K562 (cell line): ENCODE results near the gene NPAS2. TPM values are rescaled to one million over a fixed set of nuclear protein-coding genes. Genes with fewer than 3 reads are reported as not detected.

Source experiments
- ATAC-seq: fragments of 200-7000 bp; cut with Tn5 transposase; 3 replicates; pipeline ENCODE4 v1.9.1; 2020; ENCODE audit warnings: moderate library complexity
- BruUV-seq: library from RNA; stranded (reverse); fragments of 400-500 nt; replicated peaks from 2 replicates; lab custom pipeline; 2021; lab: Mats Ljungman, UMichigan
- CTCF ChIA-PET: fragments of 300-600 bp; formaldehyde crosslinking; extraction: SDS; loops from one replicate; lab custom pipeline; 2021; ENCODE audit warnings: low intra/inter-chr PET ratio; lab: Yijun Ruan, JAX
- POLR2A ChIA-PET: fragments of 300-600, 350-650 bp; sonication (Branson Sonifier 250); formaldehyde crosslinking; extraction: SDS; loops from one replicate; lab custom pipeline; 2021; ENCODE audit warnings: antibody characterized with exemption, inconsistent platforms; lab: Yijun Ruan, JAX
- DNase-seq, 4 experiments: peaks; one replicate each; pipeline versions ENCODE4 v3.0.0 to v3.0.0-alpha.2; 2011 to 2018; ENCODE audit warnings: low spot score in 3 of 4, mixed read lengths in 3 of 4; ENCODE audit errors: extremely low read depth in 1 of 4
- FAIRE-seq: peaks from 2 replicates; lab custom pipeline; 2011; peaks lifted over from hg19 to GRCh38; lab: Jason Lieb, UNC
- H2AFZ ChIP-seq: 2 replicates; pipeline ENCODE4 v1.6.0; 2011; ENCODE audit warnings: low read depth, low read length, control low read depth, inconsistent platforms
- H3K27ac ChIP-seq: fragments of 200-600 bp; 3 replicates; pipeline ENCODE4 v1.8.0; 2011; ENCODE audit warnings: low read depth, mild to moderate bottlenecking, control low read depth, inconsistent platforms, low read length, moderate library complexity, mixed read lengths; ENCODE audit errors: extremely low read depth
- H3K27me3 ChIP-seq, 2 experiments: fragments of 300-600 bp in 1 of 2; 2 replicates in 1 of 2; 3 replicates in 1 of 2; pipeline versions ENCODE4 v1.6.0 to v1.8.0; 2011; ENCODE audit warnings: inconsistent platforms in 2 of 2, low read length in 2 of 2, mild to moderate bottlenecking in 1 of 2, mixed read lengths in 1 of 2, moderate library complexity in 1 of 2; ENCODE audit not compliant: control insufficient read depth in 2 of 2, insufficient read depth in 2 of 2
- H3K36me3 ChIP-seq: fragments of 300-600 bp; 3 replicates; pipeline ENCODE4 v1.8.0; 2011; ENCODE audit warnings: mild to moderate bottlenecking, low read length, inconsistent platforms; ENCODE audit not compliant: control insufficient read depth, insufficient read depth
- H3K4me1 ChIP-seq, 2 experiments: fragments of 200-600 bp in 1 of 2; replicated peaks in 1 of 2; 2 replicates in 1 of 2; 3 replicates in 1 of 2; pipeline versions ENCODE4 v1.5.1 to v1.8.0; 2011; ENCODE audit warnings: inconsistent platforms in 2 of 2, low read length in 2 of 2, mild to moderate bottlenecking in 1 of 2, mixed read lengths in 1 of 2, moderate library complexity in 1 of 2; ENCODE audit not compliant: control insufficient read depth in 2 of 2, insufficient read depth in 2 of 2
- H3K4me2 ChIP-seq: 2 replicates; pipeline ENCODE4 v1.6.1; 2011; ENCODE audit warnings: low read length, control low read depth, inconsistent platforms, mixed read lengths; ENCODE audit not compliant: insufficient read depth
- H3K4me3 ChIP-seq: fragments of 200-600 bp; sonication (generic), shearing (Covaris generic); 2 replicates; pipeline ENCODE4 v1.5.1; 2016; ENCODE audit warnings: control low read depth, inconsistent platforms
- H3K79me2 ChIP-seq: fragments of 200-600 bp; 3 replicates; pipeline ENCODE4 v1.8.0; 2011; ENCODE audit warnings: low read length, inconsistent platforms; ENCODE audit not compliant: control insufficient read depth, insufficient read depth
- H3K9ac ChIP-seq, 2 experiments: 2 replicates each; pipeline versions ENCODE4 v1.6.0 to v1.6.1; 2011; ENCODE audit warnings: low read depth in 2 of 2, low read length in 2 of 2, control low read depth in 1 of 2, inconsistent platforms in 1 of 2, mild to moderate bottlenecking in 1 of 2, mixed read lengths in 1 of 2; ENCODE audit not compliant: insufficient read depth in 1 of 2
- H3K9me1 ChIP-seq: one replicate; pipeline ENCODE4 v1.6.0; 2011; ENCODE audit warnings: inconsistent platforms, mild to moderate bottlenecking, low read length, moderate library complexity; ENCODE audit not compliant: control insufficient read depth, insufficient read depth
- H3K9me3 ChIP-seq: replicated peaks from 2 replicates; pipeline ENCODE4 v1.5.1; 2011; ENCODE audit warnings: low read depth, low read length, inconsistent platforms; ENCODE audit not compliant: control insufficient read depth, insufficient read depth
- H4K20me1 ChIP-seq: replicated peaks from 2 replicates; pipeline ENCODE4 v1.6.1; 2011; ENCODE audit warnings: low read length, inconsistent platforms, mixed read lengths; ENCODE audit not compliant: control insufficient read depth, insufficient read depth
- EP300 ChIP-seq: IDR thresholded peaks from 2 replicates; pipeline ENCODE4 v1.6.1; 2012; ENCODE audit warnings: low read length, improper control_type of control experiment
- FOXP1 ChIP-seq: sonication (generic); formaldehyde crosslinking; IDR thresholded peaks from 2 replicates; pipeline ENCODE4 v1.8.0; 2022; ENCODE audit warnings: mild to moderate bottlenecking, missing genetic modification reagents
- HCFC1 ChIP-seq: IDR thresholded peaks from 2 replicates; pipeline ENCODE4 v1.6.1; 2012; ENCODE audit warnings: low read depth, low read length, improper control_type of control experiment
- JUND ChIP-seq, 2 experiments: IDR thresholded peaks; 2 replicates in 1 of 2; 3 replicates in 1 of 2; pipeline ENCODE4 v1.6.1; 2011; ENCODE audit warnings: borderline replicate concordance in 2 of 2, low read depth in 2 of 2, low read length in 2 of 2, improper control_type of control experiment in 1 of 2, missing biosample characterization in 1 of 2, missing genetic modification characterization in 1 of 2, missing genetic modification reagents in 1 of 2
- NFYB ChIP-seq: IDR thresholded peaks from 2 replicates; pipeline ENCODE4 v1.6.1; 2011; ENCODE audit warnings: mild to moderate bottlenecking, moderate library complexity; ENCODE audit not compliant: insufficient read length; ENCODE audit errors: extremely low read depth
- ZNF174 ChIP-seq: fragments of 250-450 bp; sonication (Bioruptor Pico); IDR thresholded peaks from 2 replicates; pipeline ENCODE4 v1.4.0; 2020; ENCODE audit warnings: mild to moderate bottlenecking
- ZSCAN29 ChIP-seq: fragments of 450-650 bp; IDR thresholded peaks from 2 replicates; pipeline ENCODE4 v1.6.1; 2017
- WGBS: fragments of 100-300 bp; shearing (Covaris generic); methylation state at CpG from one replicate; pipeline ENCODE4 v1.1.6; 2016; ENCODE audit warnings: low coverage, mixed read lengths; ENCODE audit not compliant: insufficient coverage; ENCODE audit errors: missing lambda C conversion rate; 5-methylcytosine and 5-hydroxymethylcytosine counted together
- in situ Hi-C: fragments of 300-500 bp; cut with MboI; formaldehyde crosslinking; loops from 4 replicates; pipeline ENCODE4 v1.15.0; 2018; ENCODE audit warnings: inconsistent platforms, mixed read lengths
- intact Hi-C: fragments of 100-400 bp; cut with micrococcal nuclease; formaldehyde crosslinking; loops from 2 replicates; pipeline ENCODE4 v1.14.2; 2022
- polyA plus RNA-seq, 8 experiments: library from polyadenylated mRNA; depleted of rRNA in 4 of 8; stranded (reverse) in 5 of 8; unstranded in 3 of 8; fragments of >200 nt; fragmentation: Nextera tagmentation in 2 of 8; fragmentation: Illumina TruSeq in 1 of 8; extraction: Ambion mirVana in 2 of 8; extraction: Trizol in 1 of 8; gene quantifications; 2 replicates each; pipeline versions ENCODE4 v1.2.1 to v1.2.3, GENCODE V29; 2011 to 2014; ENCODE audit warnings: inconsistent platforms in 1 of 8, missing spikeins in 1 of 8
- total RNA-seq, 7 experiments: library from RNA; depleted of rRNA in 6 of 7; stranded (reverse); fragments of >200 nt in 6 of 7; fragmentation: Illumina TruSeq in 2 of 7; extraction: Trizol in 2 of 7; gene quantifications; 2 replicates each; pipeline versions ENCODE4 v1.2.1 to v1.2.3, GENCODE V29; 2011 to 2021; ENCODE audit warnings: low replicate concordance in 1 of 7
- TF ChIP-seq, protein P1 (sequence below): fragments of 250-450 bp; sonication (Bioruptor Pico); IDR thresholded peaks from 2 replicates; pipeline ENCODE4 v1.9.0; 2021; ENCODE audit warnings: mild to moderate bottlenecking, inconsistent platforms

Gene NPAS2
- total and polyA plus RNA-seq, 9 of the 15 experiments (the other 6 are each of a cell fraction or from before 2014, with no cell fraction given), result 0.06 to 0.29 (median 0.07) TPM; not detected in 5

DNA sequence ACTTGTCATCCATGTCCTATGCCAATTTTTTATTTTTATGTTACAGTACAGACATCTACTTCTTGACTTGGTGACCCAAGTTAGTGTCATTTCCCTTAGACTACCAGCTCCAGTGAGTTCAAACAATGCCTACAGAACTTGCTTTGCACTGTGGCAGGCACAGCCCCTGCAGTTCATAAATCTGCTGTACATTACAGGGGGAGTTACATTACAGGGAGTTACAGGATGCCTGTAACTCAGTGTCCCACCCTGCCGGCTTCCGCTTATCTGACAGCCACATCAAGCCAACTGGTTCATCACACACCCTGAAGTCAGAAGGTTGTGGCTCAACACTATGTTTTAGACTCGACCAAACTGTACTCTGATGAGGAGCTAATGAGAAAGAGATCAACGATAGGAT lies 7.8 kb upstream of the NPAS2 start:
- FAIRE-seq, result no peak
- no peaks in the 10 kb centered on the region for H3K79me2 ChIP-seq
- no peaks in the 10 kb centered on the region for H3K9me3 ChIP-seq
- CTCF ChIA-PET, result no interaction called here
- H3K4me1 ChIP-seq, result no peaks in the 10 kb centered on the region
- H2AFZ ChIP-seq, result no peak overlapping the region
- peaks cover 6 to 13% of the 10 kb centered on the region in 2 experiments; a peak in 4 of 5 replicates for H3K27me3 ChIP-seq
- H3K9ac ChIP-seq, result no peak overlapping the region
- no peak overlapping the region for H3K4me3 ChIP-seq
- WGBS, result 5% methylated on average over 4 of the region's 4 CpGs
- H3K36me3 ChIP-seq, result no peaks in the 10 kb centered on the region
- no peak overlapping the region for H3K27ac ChIP-seq
- intact Hi-C loops (no loop called here), in situ Hi-C loops (no loop called here)
- no peaks in the 10 kb centered on the region for H4K20me1 ChIP-seq
- TF ChIP-seq ZNF174 (CRISPR knock-in tag), result no peak
- no peak for DNase-seq
- no peak overlapping the region for H3K4me2 ChIP-seq
- H3K9me1 ChIP-seq, result no peaks in the 10 kb centered on the region
- ATAC-seq, result no peak
- POLR2A ChIA-PET, result no interaction called here
- no TSS peak for BruUV-seq

DNA sequence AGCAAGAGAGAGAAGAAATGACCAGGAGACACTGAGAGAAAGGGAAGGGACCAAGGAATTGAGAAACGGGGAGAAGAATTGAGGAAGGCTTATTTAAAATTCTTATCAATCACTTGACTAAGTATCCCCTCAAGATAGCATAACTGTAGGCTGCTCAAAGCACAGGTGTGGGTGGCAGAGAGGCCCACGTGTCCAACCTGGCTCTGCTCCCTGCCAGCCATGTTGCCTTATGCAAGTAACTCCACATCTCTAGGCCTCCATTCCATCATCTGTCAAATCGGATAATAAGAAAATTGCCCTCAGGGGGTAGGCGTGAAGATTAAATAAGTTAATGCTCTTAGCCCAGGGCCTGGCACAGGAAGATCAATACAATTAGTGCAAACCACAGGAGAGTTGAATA lies 7.4 kb upstream of the NPAS2 start:
- ChIA-PET POLR2A (no interaction called here), CTCF (no interaction called here)
- no peak for TF ChIP-seq EP300
- TF ChIP-seq FOXP1 (CRISPR knock-in tag), result no peak
- no peak for TF ChIP-seq HCFC1
- TF ChIP-seq, protein P1, sequence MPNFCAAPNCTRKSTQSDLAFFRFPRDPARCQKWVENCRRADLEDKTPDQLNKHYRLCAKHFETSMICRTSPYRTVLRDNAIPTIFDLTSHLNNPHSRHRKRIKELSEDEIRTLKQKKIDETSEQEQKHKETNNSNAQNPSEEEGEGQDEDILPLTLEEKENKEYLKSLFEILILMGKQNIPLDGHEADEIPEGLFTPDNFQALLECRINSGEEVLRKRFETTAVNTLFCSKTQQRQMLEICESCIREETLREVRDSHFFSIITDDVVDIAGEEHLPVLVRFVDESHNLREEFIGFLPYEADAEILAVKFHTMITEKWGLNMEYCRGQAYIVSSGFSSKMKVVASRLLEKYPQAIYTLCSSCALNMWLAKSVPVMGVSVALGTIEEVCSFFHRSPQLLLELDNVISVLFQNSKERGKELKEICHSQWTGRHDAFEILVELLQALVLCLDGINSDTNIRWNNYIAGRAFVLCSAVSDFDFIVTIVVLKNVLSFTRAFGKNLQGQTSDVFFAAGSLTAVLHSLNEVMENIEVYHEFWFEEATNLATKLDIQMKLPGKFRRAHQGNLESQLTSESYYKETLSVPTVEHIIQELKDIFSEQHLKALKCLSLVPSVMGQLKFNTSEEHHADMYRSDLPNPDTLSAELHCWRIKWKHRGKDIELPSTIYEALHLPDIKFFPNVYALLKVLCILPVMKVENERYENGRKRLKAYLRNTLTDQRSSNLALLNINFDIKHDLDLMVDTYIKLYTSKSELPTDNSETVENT (CRISPR knock-in tag), result no peak
- no peak for TF ChIP-seq NFYB
- no peak for TF ChIP-seq JUND (IDR thresholded peaks at IDR 0.05; ENCODE audit: borderline replicate concordance, low read depth, low read length)
- no peak for TF ChIP-seq JUND (tag; IDR thresholded peaks at IDR 0.05; ENCODE audit: borderline replicate concordance, low read depth, low read length)
- no peak for TF ChIP-seq ZSCAN29
- no TSS peak for BruUV-seq
- Histone ChIP-seq H3K4me1 (no peaks in the 10 kb centered on the region), H3K9me1 (no peaks in the 10 kb centered on the region), H3K4me2 (no peak overlapping the region), H3K27ac (no peak overlapping the region), H3K79me2 (no peaks in the 10 kb centered on the region), H3K36me3 (no peaks in the 10 kb centered on the region), H3K9me3 (no peaks in the 10 kb centered on the region), H3K27me3 (peaks cover 7 to 8% of the 10 kb centered on the region in 2 experiments; a peak in 4 of 5 replicates), H3K9ac (no peak overlapping the region), H4K20me1 (no peaks in the 10 kb centered on the region), H3K4me3 (no peak overlapping the region), H2AFZ (no peak overlapping the region)
- ATAC-seq (no peak), DNase-seq (no peak), FAIRE-seq (no peak)
- intact Hi-C loops, result no loop called here
- in situ Hi-C loops, result no loop called here
- WGBS, result 0% methylated on average over 4 of the region's 4 CpGs
